Loucy (cell line): ENCODE results near the gene NFATC1.
"Not testable (repeated sequence)": the region's sequence is repeated elsewhere in the genome, so short reads cannot be mapped to it uniquely, and the experiment has no call there.

ENCODE experiments used
- H2AFZ ChIP-seq: fragments of 200-600 bp; sonication (generic); 2 replicates; pipeline ENCODE4 v1.6.0; 2016; ENCODE audit warnings: antibody characterized with exemption, mild to moderate bottlenecking, low read length, moderate library complexity
- H3F3A ChIP-seq: fragments of 200-600 bp; 2 replicates; pipeline ENCODE4 v1.6.0; 2016; ENCODE audit warnings: antibody characterized with exemption, low read depth, mild to moderate bottlenecking
- H3K27me3 ChIP-seq: fragments of 200-600 bp; sonication (generic); 2 replicates; pipeline ENCODE4 v1.6.1; 2014; ENCODE audit warnings: low read length, mild to moderate bottlenecking; ENCODE audit not compliant: insufficient read depth, poor library complexity, severe bottlenecking
- H3K36me3 ChIP-seq: fragments of 200-600 bp; sonication (generic); 2 replicates; pipeline ENCODE4 v1.6.1; 2016; ENCODE audit warnings: low read length; ENCODE audit not compliant: insufficient read depth
- H3K4me1 ChIP-seq: fragments of 200-600 bp; sonication (generic); 2 replicates; pipeline ENCODE4 v1.5.1; 2014; ENCODE audit warnings: low read length, mild to moderate bottlenecking; ENCODE audit not compliant: insufficient read depth, poor library complexity, severe bottlenecking
- H3K4me2 ChIP-seq: fragments of 200-600 bp; sonication (generic); 2 replicates; pipeline ENCODE4 v1.6.0; 2014; ENCODE audit warnings: antibody characterized with exemption, low read length, low read depth, mild to moderate bottlenecking; ENCODE audit not compliant: poor library complexity, severe bottlenecking
- H3K4me3 ChIP-seq: fragments of 200-600 bp; sonication (generic); 2 replicates; pipeline ENCODE4 v1.5.1; 2014; ENCODE audit warnings: low read length, mild to moderate bottlenecking, mixed read lengths; ENCODE audit not compliant: poor library complexity, severe bottlenecking
- H3K79me2 ChIP-seq: fragments of 200-600 bp; sonication (generic); 2 replicates; pipeline ENCODE4 v1.6.1; 2014; ENCODE audit warnings: low read length; ENCODE audit not compliant: insufficient read depth
- H3K9ac ChIP-seq: fragments of 200-600 bp; sonication (generic); 2 replicates; pipeline ENCODE4 v1.6.0; 2014; ENCODE audit warnings: mild to moderate bottlenecking, low read depth, low read length, moderate library complexity; ENCODE audit not compliant: poor library complexity, severe bottlenecking
- H3K9me2 ChIP-seq: fragments of 200-600 bp; sonication (generic); replicated peaks from 2 replicates; pipeline ENCODE4 v1.6.1; 2016; ENCODE audit warnings: low read depth, low read length, mixed read lengths
- H3K9me3 ChIP-seq: fragments of 200-600 bp; sonication (generic); 2 replicates; pipeline ENCODE4 v1.6.1; 2014; ENCODE audit warnings: mild to moderate bottlenecking, antibody characterized with exemption, low read length, low read depth; ENCODE audit not compliant: insufficient read depth
- H4K20me1 ChIP-seq: fragments of 200-600 bp; sonication (generic); 2 replicates; pipeline ENCODE4 v1.6.0; 2014; ENCODE audit warnings: antibody characterized with exemption, low read length, mild to moderate bottlenecking; ENCODE audit not compliant: insufficient read depth, poor library complexity, severe bottlenecking
- EZH2phosphoT487 ChIP-seq: fragments of 200-600 bp; IDR thresholded peaks from 2 replicates; pipeline ENCODE4 v1.6.1; 2018; ENCODE audit warnings: antibody characterized with exemption, mild to moderate bottlenecking, moderate library complexity, borderline replicate concordance
- TF ChIP-seq, protein P1 (sequence below): fragments of 200-600 bp; sonication (generic); conservative IDR thresholded peaks from 2 replicates; pipeline ENCODE4 v1.5.1; 2014; ENCODE audit warnings: mild to moderate bottlenecking, antibody characterized with exemption, low read length

The NFATC1 gene

GRCh38 chr18:79373736-79374135, 22.0 kb upstream of the NFATC1 start:
- Histone ChIP-seq H3K79me2 (no peaks in the 10 kb centered on the region), H3K4me2 (no peak overlapping the region), H3K4me1 (peaks cover 59% of the 10 kb centered on the region), H4K20me1 (no peaks in the 10 kb centered on the region), H3K27me3 (no peaks in the 10 kb centered on the region), H2AFZ (no peak overlapping the region), H3K9ac (no peak overlapping the region), H3K9me2 (no peaks in the 10 kb centered on the region), H3K36me3 (peaks cover 5% of the 10 kb centered on the region; the same call in 1 of the 2 replicates), H3K9me3 (no peaks in the 10 kb centered on the region), H3K4me3 (no peak overlapping the region), H3F3A (no peaks in the 10 kb centered on the region)
- TF ChIP-seq, protein P1, sequence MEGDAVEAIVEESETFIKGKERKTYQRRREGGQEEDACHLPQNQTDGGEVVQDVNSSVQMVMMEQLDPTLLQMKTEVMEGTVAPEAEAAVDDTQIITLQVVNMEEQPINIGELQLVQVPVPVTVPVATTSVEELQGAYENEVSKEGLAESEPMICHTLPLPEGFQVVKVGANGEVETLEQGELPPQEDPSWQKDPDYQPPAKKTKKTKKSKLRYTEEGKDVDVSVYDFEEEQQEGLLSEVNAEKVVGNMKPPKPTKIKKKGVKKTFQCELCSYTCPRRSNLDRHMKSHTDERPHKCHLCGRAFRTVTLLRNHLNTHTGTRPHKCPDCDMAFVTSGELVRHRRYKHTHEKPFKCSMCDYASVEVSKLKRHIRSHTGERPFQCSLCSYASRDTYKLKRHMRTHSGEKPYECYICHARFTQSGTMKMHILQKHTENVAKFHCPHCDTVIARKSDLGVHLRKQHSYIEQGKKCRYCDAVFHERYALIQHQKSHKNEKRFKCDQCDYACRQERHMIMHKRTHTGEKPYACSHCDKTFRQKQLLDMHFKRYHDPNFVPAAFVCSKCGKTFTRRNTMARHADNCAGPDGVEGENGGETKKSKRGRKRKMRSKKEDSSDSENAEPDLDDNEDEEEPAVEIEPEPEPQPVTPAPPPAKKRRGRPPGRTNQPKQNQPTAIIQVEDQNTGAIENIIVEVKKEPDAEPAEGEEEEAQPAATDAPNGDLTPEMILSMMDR, result no peak
- TF ChIP-seq EZH2phosphoT487, result no peak

DNA sequence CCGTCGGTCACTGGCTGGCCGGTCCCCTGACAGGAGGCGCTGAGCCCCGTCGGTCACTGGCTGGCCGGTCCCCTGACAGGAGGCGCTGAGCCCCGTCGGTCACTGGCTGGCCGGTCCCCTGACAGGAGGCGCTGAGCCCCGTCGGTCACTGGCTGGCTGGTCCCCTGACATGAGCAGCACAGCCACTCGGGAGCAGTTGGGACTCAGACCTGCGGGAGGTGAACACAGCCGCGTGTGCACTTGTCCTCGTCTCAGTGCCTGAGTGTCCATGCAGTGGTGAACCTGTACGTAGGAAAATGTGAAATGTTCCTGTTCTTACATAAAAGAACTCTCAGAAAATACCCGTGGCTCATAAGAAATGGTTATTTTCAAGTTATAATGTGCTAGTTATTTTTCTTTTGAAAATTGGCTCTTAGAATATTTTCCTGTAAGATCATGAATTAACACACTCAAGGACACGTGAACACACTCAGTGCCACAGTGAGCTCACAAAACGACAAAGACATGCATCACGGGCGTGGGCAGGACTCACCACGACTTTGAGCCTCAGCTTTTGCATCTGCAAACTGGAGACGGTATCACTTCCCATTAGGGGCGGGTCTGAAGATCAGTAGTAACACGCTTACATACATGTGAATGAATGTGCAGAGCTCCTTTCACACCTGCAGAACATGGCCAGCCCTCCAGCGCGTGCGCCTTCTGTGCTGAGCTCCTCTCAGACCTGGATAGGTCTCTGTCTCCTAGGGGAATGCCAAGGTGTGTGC, 21.1 kb upstream of the NFATC1 start:
- peaks cover 51% of the 10 kb centered on the region for H3K4me1 ChIP-seq
- H3F3A ChIP-seq, result no peaks in the 10 kb centered on the region
- H3K79me2 ChIP-seq, result no peaks in the 10 kb centered on the region
- H3K4me2 ChIP-seq, result no peak overlapping the region
- H4K20me1 ChIP-seq, result no peaks in the 10 kb centered on the region
- H3K36me3 ChIP-seq, result peaks cover 5% of the 10 kb centered on the region; the same call in 1 of the 2 replicates
- no peak overlapping the region for H2AFZ ChIP-seq
- TF ChIP-seq EZH2phosphoT487, result no peak
- TF ChIP-seq, protein P1, result no peak
- no peak overlapping the region for H3K4me3 ChIP-seq
- H3K9me3 ChIP-seq, result no peaks in the 10 kb centered on the region
- H3K9me2 ChIP-seq, result no peaks in the 10 kb centered on the region
- H3K27me3 ChIP-seq, result no peaks in the 10 kb centered on the region
- no peak overlapping the region for H3K9ac ChIP-seq

DNA sequence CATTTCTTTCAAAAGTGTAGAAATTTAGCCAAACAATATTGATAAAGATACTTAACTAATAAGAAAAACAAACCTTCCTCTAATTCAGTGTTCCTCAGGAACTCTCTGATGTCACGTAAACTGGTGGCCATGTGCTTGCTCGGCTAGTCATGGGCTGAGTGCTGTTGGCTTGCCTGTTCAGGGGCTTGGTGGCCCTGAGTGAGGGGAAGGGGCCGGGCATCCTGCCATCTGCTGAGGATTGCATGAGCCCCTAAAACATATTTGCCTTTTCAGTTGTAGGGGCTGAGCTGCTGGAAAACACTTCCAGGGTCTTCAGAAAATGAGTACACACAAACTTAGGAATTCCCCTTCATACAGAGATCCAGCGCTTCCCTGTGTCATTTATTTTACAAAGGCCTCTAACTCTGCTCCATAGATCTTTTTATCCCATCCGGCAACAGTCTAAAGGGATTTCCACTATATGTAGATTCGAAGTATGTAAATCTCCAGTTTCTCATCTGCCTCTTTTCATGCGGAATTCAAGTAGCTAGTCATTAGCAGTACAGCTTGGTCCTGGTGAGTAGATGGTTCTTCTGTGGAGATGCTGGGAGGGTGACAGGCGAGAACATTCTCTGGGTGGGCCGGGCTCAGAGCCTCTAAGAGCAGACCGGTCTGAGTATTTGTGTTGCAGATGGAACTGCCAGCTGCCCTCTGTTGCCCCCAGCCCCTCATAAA, 20.1 kb upstream of the NFATC1 start:
- H3K4me1 ChIP-seq, result peaks cover 48% of the 10 kb centered on the region
- TF ChIP-seq, protein P1, result no peak
- TF ChIP-seq EZH2phosphoT487, result no peak
- peaks cover 5% of the 10 kb centered on the region; the same call in 1 of the 2 replicates for H3K36me3 ChIP-seq
- H3K4me3 ChIP-seq, result no peak overlapping the region
- H3K4me2 ChIP-seq, result no peak overlapping the region
- no peaks in the 10 kb centered on the region for H4K20me1 ChIP-seq
- no peaks in the 10 kb centered on the region for H3K9me2 ChIP-seq
- H3F3A ChIP-seq, result no peaks in the 10 kb centered on the region
- no peak overlapping the region for H2AFZ ChIP-seq
- H3K9ac ChIP-seq, result no peak overlapping the region
- no peaks in the 10 kb centered on the region for H3K27me3 ChIP-seq
- no peaks in the 10 kb centered on the region for H3K79me2 ChIP-seq
- no peaks in the 10 kb centered on the region for H3K9me3 ChIP-seq

GRCh38 chr18:79376661-79377060, 19.1 kb upstream of the NFATC1 start:
- not testable (repeated sequence) for H3F3A ChIP-seq

More at GRCh38 chr18:79376661-79377060, 19.1 kb upstream of the NFATC1 start:
- not testable (repeated sequence) for H3K27me3 ChIP-seq, H3K9ac ChIP-seq, H3K4me3 ChIP-seq, H3K36me3 ChIP-seq, H2AFZ ChIP-seq, H3K79me2 ChIP-seq, H3K9me3 ChIP-seq, H4K20me1 ChIP-seq, H3K9me2 ChIP-seq
- peaks cover 39% of the 10 kb centered on the region for H3K4me1 ChIP-seq
- peak overlapping the region; percentile 16 for H3K4me2 ChIP-seq
